CD14-positive monocyte (primary cell): ENCODE measurements around the gene RAB3GAP2. TPM values are rescaled to one million over a fixed set of nuclear protein-coding genes. Genes with fewer than 3 reads are reported as not detected.
"Not testable (repeated sequence)": the region's sequence is repeated elsewhere in the genome, so short reads cannot be mapped to it uniquely, and the experiment has no call there.

ENCODE experiments used
- DNase-seq, 3 donors: peaks; one replicate each; pipeline ENCODE4 v3.0.0-alpha.2; 2011 to 2022
- H2AFZ ChIP-seq: 2 replicates; pipeline ENCODE4 v1.6.0; 2012; ENCODE audit warnings: mild to moderate bottlenecking, low read depth, low read length, inconsistent platforms; ENCODE audit not compliant: insufficient read depth, poor library complexity, severe bottlenecking
- H3K27ac ChIP-seq, 2 donors: 1 replicate in 1 of 2; 2 replicates in 1 of 2; pipeline ENCODE4 v1.5.1; 2012 to 2013; ENCODE audit warnings: low read length in 2 of 2, control low read depth in 1 of 2, inconsistent platforms in 1 of 2, low read depth in 1 of 2, mild to moderate bottlenecking in 1 of 2
- H3K27me3 ChIP-seq, 2 donors: one replicate each; pipeline versions ENCODE4 v1.6.0 to v1.6.1; 2011 to 2013; ENCODE audit warnings: low read length in 2 of 2; ENCODE audit not compliant: control insufficient read depth in 2 of 2, insufficient read depth in 2 of 2
- H3K36me3 ChIP-seq, 2 donors: replicated peaks in 1 of 2; 1 replicate in 1 of 2; 2 replicates in 1 of 2; pipeline versions ENCODE4 v1.5.1 to v1.6.1; 2012 to 2013; ENCODE audit warnings: low read length in 2 of 2, control low read depth in 1 of 2, inconsistent platforms in 1 of 2, mild to moderate bottlenecking in 1 of 2; ENCODE audit not compliant: insufficient read depth in 2 of 2, control insufficient read depth in 1 of 2
- H3K4me1 ChIP-seq, 2 donors: 1 replicate in 1 of 2; 2 replicates in 1 of 2; pipeline versions ENCODE4 v1.5.1 to v1.6.1; 2012 to 2013; ENCODE audit warnings: low read length in 2 of 2, control low read depth in 1 of 2, inconsistent platforms in 1 of 2, mild to moderate bottlenecking in 1 of 2, moderate library complexity in 1 of 2; ENCODE audit not compliant: insufficient read depth in 2 of 2, control insufficient read depth in 1 of 2
- H3K4me2 ChIP-seq: replicated peaks from 2 replicates; pipeline ENCODE3; 2012; ENCODE audit warnings: low read length, moderate library complexity, mild to moderate bottlenecking; ENCODE audit not compliant: poor library complexity, severe bottlenecking; ENCODE audit errors: extremely low read depth
- H3K4me3 ChIP-seq, 3 experiments: fragments of 200-600 bp in 1 of 3; sonication (generic) in 1 of 3; replicated peaks in 1 of 3; 1 replicate in 2 of 3; 2 replicates in 1 of 3; pipeline ENCODE4 v1.5.1; 2011 to 2013; ENCODE audit warnings: low read length in 3 of 3, mild to moderate bottlenecking in 3 of 3, control low read depth in 2 of 3, low read depth in 2 of 3, inconsistent platforms in 1 of 3, moderate library complexity in 1 of 3
- H3K79me2 ChIP-seq: 2 replicates; pipeline ENCODE4 v1.6.0; 2012; ENCODE audit warnings: mild to moderate bottlenecking, control low read depth, inconsistent platforms, low read length, moderate library complexity; ENCODE audit not compliant: insufficient read depth
- H3K9ac ChIP-seq: 2 replicates; pipeline ENCODE4 v1.6.0; 2017; ENCODE audit warnings: low read length, mild to moderate bottlenecking; ENCODE audit not compliant: insufficient read depth, poor library complexity, severe bottlenecking
- H3K9me3 ChIP-seq, 2 donors: replicated peaks in 1 of 2; 1 replicate in 1 of 2; 2 replicates in 1 of 2; pipeline versions ENCODE4 v1.5.1 to v1.6.1; 2012 to 2013; ENCODE audit warnings: low read length in 2 of 2, control low read depth in 1 of 2; ENCODE audit not compliant: control insufficient read depth in 1 of 2, insufficient read depth in 1 of 2
- H4K20me1 ChIP-seq: 2 replicates; pipeline ENCODE4 v1.6.0; 2012; ENCODE audit warnings: mild to moderate bottlenecking, low read length, control low read depth, moderate library complexity; ENCODE audit not compliant: insufficient read depth
- H3K27ac Mint-ChIP-seq, 7 donors: one replicate each; pipeline ENCODE4 v1.8.0; 2020; ENCODE audit warnings: mild to moderate bottlenecking in 7 of 7, mixed read lengths in 7 of 7, moderate library complexity in 6 of 7, inconsistent platforms in 2 of 7
- H3K27me3 Mint-ChIP-seq, 3 donors: one replicate each; pipeline ENCODE4 v1.8.0; 2021 to 2022; ENCODE audit warnings: low read depth in 3 of 3, mild to moderate bottlenecking in 3 of 3, mixed read lengths in 3 of 3, moderate library complexity in 3 of 3, inconsistent platforms in 1 of 3
- H3K36me3 Mint-ChIP-seq, 2 donors: one replicate each; pipeline ENCODE4 v1.8.0; 2020; ENCODE audit warnings: mixed read lengths in 2 of 2, inconsistent platforms in 1 of 2, mild to moderate bottlenecking in 1 of 2
- H3K4me1 Mint-ChIP-seq: one replicate; pipeline ENCODE4 v1.8.0; 2020; ENCODE audit warnings: mild to moderate bottlenecking, mixed read lengths
- H3K4me3 Mint-ChIP-seq, 2 donors: one replicate each; pipeline ENCODE4 v1.8.0; 2020; ENCODE audit warnings: mild to moderate bottlenecking in 2 of 2, mixed read lengths in 2 of 2, moderate library complexity in 1 of 2
- H3K9me3 Mint-ChIP-seq, 7 donors: one replicate each; pipeline ENCODE4 v1.8.0; 2020 to 2022; ENCODE audit warnings: mixed read lengths in 7 of 7, mild to moderate bottlenecking in 6 of 7, moderate library complexity in 6 of 7, inconsistent platforms in 2 of 7
- WGBS: methylation state at CpG from one replicate; pipeline ENCODE4 v1.1.5; 2013; ENCODE audit warnings: missing lambda C conversion rate; ENCODE audit not compliant: insufficient coverage; 5-methylcytosine and 5-hydroxymethylcytosine counted together
- intact Hi-C, 2 donors: fragments of 100-400 bp; cut with micrococcal nuclease; formaldehyde crosslinking; loops; one replicate each; pipeline versions ENCODE4 v1.15.0 to v1.15.1; 2023
- polyA plus RNA-seq, 3 donors: library from polyadenylated mRNA; depleted of rRNA in 1 of 3; unstranded in 2 of 3; stranded (reverse) in 1 of 3; fragments of 300-500 nt in 2 of 3; fragments of >200 nt in 1 of 3; fragmentation: Illumina TruSeq in 2 of 3; gene quantifications; 1 replicate in 2 of 3; 2 replicates in 1 of 3; pipeline ENCODE4 v1.2.3, GENCODE V29; 2012 to 2021
- TF ChIP-seq, protein P1 (sequence below): fragments of 200-600 bp; IDR thresholded peaks from one replicate; pipeline ENCODE4 v1.8.0; 2022; ENCODE audit warnings: antibody characterized with exemption, mild to moderate bottlenecking

Gene RAB3GAP2
- polyA plus RNA-seq, 3 donors = 9.8 to 12.1 (median 11.6) TPM

DNA sequence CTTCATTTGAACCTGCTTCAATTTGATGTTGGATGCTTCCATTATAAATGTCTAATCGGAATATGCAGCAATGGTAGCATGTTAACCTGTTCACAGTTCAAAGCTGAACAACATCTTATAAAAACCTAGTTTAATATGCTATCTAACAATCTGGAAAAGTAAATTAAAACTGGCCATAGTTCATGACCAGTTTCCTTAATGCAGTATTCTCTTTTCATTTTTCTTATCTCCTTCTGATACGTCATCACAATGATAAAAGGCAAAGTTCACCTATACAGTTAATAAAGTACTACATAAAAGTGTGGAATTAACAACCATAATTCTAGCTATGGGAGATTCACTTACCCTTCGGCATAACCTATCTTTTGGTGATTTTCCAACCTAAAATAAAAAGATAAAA lies 113.2 kb downstream of the RAB3GAP2 start:
- no CpG with 5 or more reads among the region's 3 CpGs for WGBS
- Histone ChIP-seq H3K36me3 (peaks cover 47 to 92% of the 10 kb centered on the region in 2 donors), H3K27ac (no peak overlapping the region), H3K4me2 (no peak overlapping the region), H4K20me1 (no peaks in the 10 kb centered on the region), H3K79me2 (no peaks in the 10 kb centered on the region), H3K4me3 (no peak overlapping the region), H3K9me3 (no peaks in the 10 kb centered on the region), H3K4me1 (no peaks in the 10 kb centered on the region), H2AFZ (no peak overlapping the region), H3K27me3 (no peaks in the 10 kb centered on the region), H3K9ac (no peak overlapping the region)
- intact Hi-C loops = no loop called here
- Mint-ChIP-seq H3K4me3 (no peak overlapping the region), H3K36me3 (peaks cover 57 to 69% of the 10 kb centered on the region in 2 donors), H3K4me1 (no peaks in the 10 kb centered on the region), H3K27ac (no peak overlapping the region), H3K27me3 (no peaks in the 10 kb centered on the region), H3K9me3 (no peaks in the 10 kb centered on the region)
- DNase-seq = no peak
- TF ChIP-seq, protein P1, sequence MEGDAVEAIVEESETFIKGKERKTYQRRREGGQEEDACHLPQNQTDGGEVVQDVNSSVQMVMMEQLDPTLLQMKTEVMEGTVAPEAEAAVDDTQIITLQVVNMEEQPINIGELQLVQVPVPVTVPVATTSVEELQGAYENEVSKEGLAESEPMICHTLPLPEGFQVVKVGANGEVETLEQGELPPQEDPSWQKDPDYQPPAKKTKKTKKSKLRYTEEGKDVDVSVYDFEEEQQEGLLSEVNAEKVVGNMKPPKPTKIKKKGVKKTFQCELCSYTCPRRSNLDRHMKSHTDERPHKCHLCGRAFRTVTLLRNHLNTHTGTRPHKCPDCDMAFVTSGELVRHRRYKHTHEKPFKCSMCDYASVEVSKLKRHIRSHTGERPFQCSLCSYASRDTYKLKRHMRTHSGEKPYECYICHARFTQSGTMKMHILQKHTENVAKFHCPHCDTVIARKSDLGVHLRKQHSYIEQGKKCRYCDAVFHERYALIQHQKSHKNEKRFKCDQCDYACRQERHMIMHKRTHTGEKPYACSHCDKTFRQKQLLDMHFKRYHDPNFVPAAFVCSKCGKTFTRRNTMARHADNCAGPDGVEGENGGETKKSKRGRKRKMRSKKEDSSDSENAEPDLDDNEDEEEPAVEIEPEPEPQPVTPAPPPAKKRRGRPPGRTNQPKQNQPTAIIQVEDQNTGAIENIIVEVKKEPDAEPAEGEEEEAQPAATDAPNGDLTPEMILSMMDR = no peak

DNA sequence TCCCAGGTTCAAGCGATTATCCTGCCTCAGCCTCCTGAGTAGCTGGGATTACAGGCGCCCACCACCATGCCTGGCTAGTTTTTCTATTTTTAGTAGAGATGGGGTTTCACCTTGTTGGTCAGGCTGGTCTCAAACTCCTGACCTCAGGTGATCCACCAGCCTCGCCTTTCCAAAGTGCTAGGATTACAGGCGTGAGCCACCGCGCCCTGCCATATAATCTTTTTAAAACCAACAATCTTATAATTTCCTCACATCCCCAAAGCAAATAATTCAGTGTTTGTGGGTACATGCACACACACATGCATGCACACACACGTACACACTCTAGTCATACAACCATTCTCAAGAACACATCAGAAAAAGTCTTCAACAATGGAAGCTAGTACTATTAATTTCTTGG lies 113.7 kb downstream of the RAB3GAP2 start:
- peaks cover 48 to 93% of the 10 kb centered on the region in 2 donors for H3K36me3 ChIP-seq
- H3K9me3 Mint-ChIP-seq, H3K9ac ChIP-seq, DNase-seq, H3K4me2 ChIP-seq, H3K4me3 ChIP-seq, H3K4me3 Mint-ChIP-seq, H3K79me2 ChIP-seq, H3K27me3 ChIP-seq, H3K9me3 ChIP-seq, H3K4me1 Mint-ChIP-seq, H3K27ac ChIP-seq, H2AFZ ChIP-seq, H4K20me1 ChIP-seq, intact Hi-C loops, H3K27me3 Mint-ChIP-seq, H3K4me1 ChIP-seq: not testable (repeated sequence)
- 100% methylated on average over 4 of the region's 7 CpGs for WGBS
- Mint-ChIP-seq H3K36me3 (peaks cover 58 to 74% of the 10 kb centered on the region in 2 donors), H3K27ac (peak overlapping the region in 1 of 7 donors; percentile 30)
